Panc1 (cell line): ENCODE data around the gene VNN1. TPM values are rescaled to one million over a fixed set of nuclear protein-coding genes. Genes with fewer than 3 reads are reported as not detected.

Source experiments
- ATAC-seq: fragments of 200-7000 bp; cut with Tn5 transposase; 2 replicates; pipeline ENCODE4 v1.9.1; 2020; ENCODE audit warnings: mild to moderate bottlenecking, moderate library complexity
- BruUV-seq: library from RNA; stranded (reverse); fragments of 400-500 nt; replicated peaks from 2 replicates; lab custom pipeline; 2021; lab: Mats Ljungman, UMichigan
- CTCF ChIA-PET: fragments of 300-600 bp; sonication (Branson Sonifier 250); formaldehyde crosslinking; loops from one replicate; lab custom pipeline; 2022; ENCODE audit warnings: antibody characterized with exemption; lab: Charles Lee
- POLR2A ChIA-PET: fragments of 300-600 bp; sonication (Branson Sonifier 250); formaldehyde crosslinking; loops from one replicate; lab custom pipeline; 2022; ENCODE audit warnings: antibody characterized with exemption; lab: Charles Lee
- DNase-seq: peaks from one replicate; pipeline ENCODE4 v3.0.0-alpha.2; 2010; ENCODE audit warnings: low read depth, low spot score
- H3K27ac ChIP-seq: 2 replicates; pipeline ENCODE4 v1.5.1; 2011; ENCODE audit warnings: mild to moderate bottlenecking, low read length, inconsistent platforms
- H3K27me3 ChIP-seq: fragments of 200-500 bp; sonication (Bioruptor generic); 2 replicates; pipeline ENCODE4 v1.6.0; 2014; ENCODE audit warnings: low read length, inconsistent platforms; ENCODE audit not compliant: control insufficient read depth, insufficient read depth
- H3K36me3 ChIP-seq: fragments of 200-500 bp; sonication (Bioruptor generic); 2 replicates; pipeline ENCODE4 v1.5.1; 2014; ENCODE audit warnings: inconsistent platforms, mild to moderate bottlenecking, low read length, moderate library complexity; ENCODE audit not compliant: control insufficient read depth, insufficient read depth
- H3K4me1 ChIP-seq: 2 replicates; pipeline ENCODE4 v1.5.1; 2011; ENCODE audit warnings: inconsistent platforms, mild to moderate bottlenecking, low read length, moderate library complexity; ENCODE audit not compliant: control insufficient read depth, insufficient read depth
- H3K4me3 ChIP-seq, 2 experiments: 2 replicates each; pipeline ENCODE4 v1.5.1; 2011 to 2012; ENCODE audit warnings: low read depth in 2 of 2, low read length in 2 of 2, mild to moderate bottlenecking in 2 of 2, inconsistent platforms in 1 of 2, moderate library complexity in 1 of 2
- H3K9me3 ChIP-seq: fragments of 200-500 bp; sonication (Bioruptor generic); 2 replicates; pipeline ENCODE4 v1.5.1; 2014; ENCODE audit warnings: low read depth, mild to moderate bottlenecking, inconsistent platforms, low read length, moderate library complexity; ENCODE audit not compliant: control insufficient read depth, insufficient read depth
- CTCF ChIP-seq: fragments of 450-650 bp; IDR thresholded peaks from 2 replicates; pipeline ENCODE4 v1.5.1; 2017; ENCODE audit warnings: mild to moderate bottlenecking
- POLR2AphosphoS5 ChIP-seq: IDR thresholded peaks from 2 replicates; pipeline ENCODE4 v1.6.1; 2012; ENCODE audit warnings: mild to moderate bottlenecking, low read depth, low read length, moderate library complexity
- REST ChIP-seq, 2 experiments: IDR thresholded peaks; 2 replicates each; pipeline ENCODE4 v1.6.1; 2011 to 2012; ENCODE audit warnings: low read depth in 2 of 2, control low read depth in 1 of 2, low read length in 1 of 2, mild to moderate bottlenecking in 1 of 2, moderate library complexity in 1 of 2; ENCODE audit not compliant: insufficient read depth in 1 of 2
- SIN3A ChIP-seq: IDR thresholded peaks from 2 replicates; pipeline ENCODE4 v1.6.1; 2012; ENCODE audit warnings: low read depth, mild to moderate bottlenecking, low read length, moderate library complexity, borderline replicate concordance; ENCODE audit not compliant: insufficient read depth
- TCF7L2 ChIP-seq: IDR thresholded peaks from 2 replicates; pipeline ENCODE4 v1.6.1; 2011; ENCODE audit warnings: mild to moderate bottlenecking, low read depth, low read length, inconsistent platforms
- in situ Hi-C: cut with HindIII; loops from 2 replicates; pipeline ENCODE4 v1.10.0; 2016; ENCODE audit warnings: low sequenced_read_pairs, low pct_unique_long_range_greater_than_20kb
- intact Hi-C: fragments of 100-400 bp; cut with micrococcal nuclease; formaldehyde crosslinking; loops from one replicate; pipeline ENCODE4 v1.10.0; 2022; ENCODE audit not compliant: unreplicated experiment
- total RNA-seq: library from RNA; stranded (reverse); gene quantifications from one replicate; pipeline ENCODE4 v1.2.1, GENCODE V29; 2021; ENCODE audit not compliant: unreplicated experiment

The VNN1 gene
- total RNA-seq, 1 experiment from 2014 or later = not detected

GRCh38 chr6:132661906-132662305 lies 51.9 kb downstream of the VNN1 start:
- no TSS peak for BruUV-seq
- POLR2A ChIA-PET = no interaction called here

DNA sequence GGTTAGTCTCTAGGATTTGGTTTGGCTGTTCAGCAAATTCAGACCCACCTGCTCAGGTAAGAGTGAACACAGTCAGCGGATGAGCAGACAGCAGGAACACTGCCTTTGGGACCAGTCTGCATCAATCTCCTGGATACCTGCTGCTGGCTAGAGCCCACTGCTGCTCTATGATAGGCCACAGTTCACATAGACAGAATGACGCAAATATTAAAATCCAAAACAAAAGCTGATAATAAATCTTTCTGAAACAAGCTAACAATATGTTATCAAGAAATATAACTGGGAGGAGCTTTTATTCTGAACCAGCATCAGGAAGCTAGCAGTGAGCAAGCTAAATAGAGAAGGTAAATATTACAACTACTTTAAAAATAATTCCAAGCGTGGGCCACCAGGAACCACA lies 54.8 kb downstream of the VNN1 start, which contains the start of gene TAAR1:
TAAR1 (minus strand) TSS at position 101 of the 400 bp plus-strand sequence. CDS start 13,179 bp downstream, outside the sequence.
- in situ Hi-C loops = no loop called here
- CTCF ChIA-PET = no interaction called here
- DNase-seq (no peak), ATAC-seq (no peak)
- Histone ChIP-seq H3K36me3 (no peaks in the 10 kb centered on the region), H3K9me3 (no peaks in the 10 kb centered on the region), H3K27ac (no peak within 1 kb of the TSS), H3K27me3 (no peaks in the 10 kb centered on the region), H3K4me1 (no peaks in the 10 kb centered on the region), H3K4me3 (no peak within 1 kb of the TSS)
- POLR2A ChIA-PET = no interaction called here
- intact Hi-C loops = no loop called here
- TF ChIP-seq POLR2AphosphoS5 (no peak), SIN3A (no peak), REST (IDR thresholded peaks at IDR 0.05; ENCODE audit: insufficient read depth in 1 of 2, low read depth in 2 of 2, low read length in 1 of 2) (no peak), TCF7L2 (no peak), CTCF (no peak)
- no TSS peak for BruUV-seq

More at GRCh38 chr6:132661906-132662305, 51.9 kb downstream of the VNN1 start:
- in situ Hi-C loops = no loop called here
- H3K27ac ChIP-seq = no peak overlapping the region
- H3K27me3 ChIP-seq = no peaks in the 10 kb centered on the region
- H3K4me3 ChIP-seq = no peak overlapping the region
- no peaks in the 10 kb centered on the region for H3K36me3 ChIP-seq
- ATAC-seq (no peak), DNase-seq (no peak)
- no peaks in the 10 kb centered on the region for H3K4me1 ChIP-seq
- no peaks in the 10 kb centered on the region for H3K9me3 ChIP-seq
- CTCF ChIA-PET = no interaction called here
- intact Hi-C loops = loop anchor here (10.0 kb wide), 1 partner anchor 127 kb away; the partner anchor contains the start of gene TAAR9
- TF ChIP-seq POLR2AphosphoS5 (no peak), CTCF (no peak), REST (IDR thresholded peaks at IDR 0.05; ENCODE audit: insufficient read depth in 1 of 2, low read depth in 2 of 2, low read length in 1 of 2) (no peak), SIN3A (no peak), TCF7L2 (no peak)
